Activated T-helper 9 cell treated with anti-CD3 and anti-CD28 coated beads, Interleukin-2, amount 50 U/mL, for 16 hours (primary cell): ENCODE data around the gene DDX1.

Source experiments
- DNase-seq: peaks from one replicate; pipeline ENCODE4 v3.0.0-alpha.2; 2020; ENCODE audit warnings: low read depth

DDX1 gene

DNA sequence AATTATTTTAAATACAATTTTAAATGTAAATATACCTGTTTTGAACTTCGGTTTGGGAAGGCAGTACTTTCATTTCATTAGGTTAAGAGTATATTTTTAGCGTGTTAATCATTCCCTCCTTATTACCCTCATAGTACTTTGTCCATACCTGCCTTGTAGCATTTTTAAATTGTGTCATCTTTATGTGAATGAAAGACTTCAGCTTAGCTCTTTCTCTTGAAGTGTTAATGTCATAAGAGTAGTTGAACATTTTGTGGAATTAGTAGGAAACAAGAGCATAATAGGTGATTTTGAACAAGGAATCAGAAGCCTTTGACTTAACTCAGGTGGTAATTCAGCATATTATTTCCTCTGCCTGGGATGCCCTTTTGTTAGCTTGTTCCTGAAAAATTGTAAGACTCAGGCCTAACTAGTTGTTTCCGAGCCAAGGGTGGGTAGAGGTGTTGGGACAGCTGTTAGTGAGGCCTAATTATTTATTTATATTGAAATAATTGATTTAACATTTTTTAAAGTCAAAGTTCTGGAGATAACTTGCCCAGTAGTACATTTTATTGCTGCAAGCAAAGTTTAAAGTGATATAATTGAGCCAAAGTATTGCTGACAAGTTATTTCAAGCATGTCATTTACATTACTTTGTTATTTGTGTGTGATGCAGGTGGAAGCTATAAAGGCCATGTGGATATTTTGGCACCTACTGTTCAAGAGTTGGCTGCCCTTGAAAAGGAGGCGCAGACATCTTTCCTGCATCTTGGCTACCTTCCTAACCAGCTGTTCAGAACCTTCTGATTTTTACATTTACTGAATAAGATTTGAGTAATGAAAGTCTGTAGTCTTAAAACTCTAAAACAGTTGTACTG lies 38.7 kb downstream of the DDX1 start:
- no peak for DNase-seq

- DNase-seq = no peak
These were observed 39.5 kb downstream of the DDX1 start for GRCh38 chr2:15630978-15631719.

- DNase-seq = no peak
These were observed 40.2 kb downstream of the DDX1 start for GRCh38 chr2:15631883-15632282.

DNA sequence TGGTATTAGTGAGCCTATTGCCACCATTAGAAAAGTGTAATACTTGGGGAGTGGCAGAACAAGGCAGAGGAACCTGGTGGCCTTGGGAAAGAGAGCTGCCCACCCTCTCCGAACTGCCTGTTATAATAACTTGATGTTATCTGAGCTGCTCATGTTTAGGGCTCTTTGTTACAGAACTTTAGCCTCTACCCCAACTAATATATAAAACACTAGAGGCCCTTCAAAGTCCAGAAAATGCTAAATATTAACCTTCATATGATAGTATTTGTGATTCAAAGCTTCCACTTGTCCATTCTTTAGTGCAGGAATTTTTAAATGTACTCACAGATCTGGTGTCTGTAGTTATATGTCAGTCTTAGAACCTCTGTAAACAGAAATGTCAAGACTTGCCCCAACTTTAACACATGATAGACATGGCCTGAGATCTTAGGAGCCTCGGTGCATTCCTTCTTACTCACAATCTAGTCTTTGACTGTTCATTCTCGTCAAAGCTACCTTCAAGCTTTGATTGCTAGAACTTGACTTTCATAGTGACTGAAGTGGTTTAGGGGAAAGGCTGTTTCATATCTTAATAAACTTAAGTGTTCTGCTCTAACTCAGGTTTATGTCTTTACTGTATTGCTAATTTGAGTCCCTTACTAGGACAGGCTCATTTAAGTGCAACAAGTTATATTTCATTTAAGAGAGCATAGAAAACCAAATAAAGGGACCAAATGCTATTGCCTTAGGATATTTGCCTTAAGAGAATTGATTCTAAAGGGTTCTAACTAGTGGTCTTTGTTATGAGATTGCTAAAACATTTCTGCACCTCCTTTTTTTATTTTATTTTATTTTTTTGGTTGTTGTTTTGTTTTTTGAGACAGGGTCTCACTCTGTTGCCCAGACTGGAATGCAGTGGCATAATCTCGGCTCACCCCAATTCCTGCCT lies 41.6 kb downstream of the DDX1 start:
- no peak for DNase-seq

- DNase-seq = no peak
These were observed 42.3 kb downstream of the DDX1 start for GRCh38 chr2:15633971-15634346.

DNA sequence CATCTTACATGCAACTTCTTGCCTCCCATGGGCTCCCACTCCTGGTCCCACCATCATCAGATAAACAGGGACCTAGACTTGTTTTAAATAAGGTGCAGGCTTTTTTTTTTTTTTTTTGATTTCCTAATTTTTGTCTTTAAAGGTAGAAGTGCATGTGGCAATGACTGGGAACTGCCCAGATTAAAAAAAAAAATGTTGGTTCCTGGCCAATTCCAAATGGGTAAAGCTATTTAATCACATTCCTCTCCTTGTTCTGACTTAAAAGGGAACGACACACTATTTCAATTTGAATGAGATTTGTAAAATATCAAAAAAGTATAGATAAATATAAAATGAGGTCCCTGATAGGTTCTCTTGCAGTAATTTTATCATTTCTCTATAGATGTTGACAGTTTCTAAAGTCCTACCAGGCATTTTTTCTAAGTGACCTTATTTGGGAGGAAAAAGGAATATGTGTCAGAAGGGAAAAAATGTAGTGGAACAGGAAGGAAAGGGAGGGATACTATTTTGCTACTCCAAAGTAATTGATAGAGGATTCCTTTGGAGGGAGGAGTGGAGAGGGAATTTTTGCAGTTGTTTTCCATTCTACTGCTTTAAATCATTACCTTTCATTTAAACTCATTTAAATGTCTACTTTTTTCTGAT lies 43.3 kb downstream of the DDX1 start:
- DNase-seq = no peak

DNA sequence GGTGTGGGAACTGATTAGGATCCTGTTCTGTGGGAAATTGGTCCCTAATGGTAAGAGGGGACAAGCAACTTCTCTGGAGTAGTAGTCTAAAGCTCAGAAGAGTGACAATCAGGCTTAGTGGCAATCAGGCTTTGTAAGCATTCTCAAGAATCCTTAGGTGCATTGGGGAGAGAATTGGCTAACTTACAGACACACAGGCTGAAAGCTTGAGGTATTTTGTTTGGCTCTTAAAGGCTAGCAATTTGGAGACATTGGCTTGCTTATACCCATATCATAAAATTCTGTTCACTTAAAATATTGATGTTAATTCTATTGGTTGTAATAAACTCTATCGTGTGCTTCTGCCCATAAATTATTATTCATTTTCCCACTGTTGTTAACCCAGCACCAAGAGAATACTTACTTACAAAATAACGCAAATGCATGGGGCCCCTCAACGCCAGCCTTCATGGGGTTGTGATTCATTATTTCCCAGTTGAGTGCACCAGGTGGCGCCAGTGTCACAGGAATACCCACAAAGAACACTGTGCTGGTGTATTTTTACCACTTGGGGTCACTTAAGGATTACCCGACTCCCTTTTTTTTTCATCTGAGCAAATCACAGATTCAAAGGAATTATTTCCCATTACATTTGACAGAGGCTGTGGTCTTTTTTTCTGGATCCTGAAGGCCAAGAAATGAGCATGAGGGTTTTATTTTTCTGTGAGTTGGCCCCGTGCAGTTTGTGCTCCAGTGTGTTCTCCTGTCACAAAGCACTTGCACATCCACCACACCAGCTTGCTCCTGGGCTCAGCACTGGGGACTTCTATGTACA lies 45.5 kb downstream of the DDX1 start:
- DNase-seq = no peak

DNA sequence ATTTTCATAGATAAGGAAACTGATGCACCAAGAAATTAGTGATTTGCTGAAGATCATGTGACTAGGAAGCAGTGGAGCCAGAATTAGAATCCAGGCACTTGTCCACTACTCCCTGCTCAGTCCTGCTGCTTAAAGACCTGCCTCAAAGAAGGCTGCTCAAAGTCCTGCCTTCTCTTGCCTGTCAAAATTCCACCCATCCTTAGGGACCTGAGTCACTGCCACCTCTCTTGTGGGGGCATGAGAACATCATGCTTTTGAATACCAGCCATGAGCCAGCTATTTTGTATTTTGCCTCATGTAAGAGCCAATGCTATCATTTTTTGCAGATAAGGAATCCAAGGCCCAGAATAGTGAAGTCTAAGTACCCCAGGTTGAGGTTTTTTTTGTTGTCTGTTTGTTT lies 47.1 kb downstream of the DDX1 start:
- no peak for DNase-seq

GRCh38 chr2:15639323-15640251 lies 47.9 kb downstream of the DDX1 start:
- DNase-seq = no peak

- DNase-seq = no peak
These were observed 48.6 kb downstream of the DDX1 start for GRCh38 chr2:15640261-15640711.

DNA sequence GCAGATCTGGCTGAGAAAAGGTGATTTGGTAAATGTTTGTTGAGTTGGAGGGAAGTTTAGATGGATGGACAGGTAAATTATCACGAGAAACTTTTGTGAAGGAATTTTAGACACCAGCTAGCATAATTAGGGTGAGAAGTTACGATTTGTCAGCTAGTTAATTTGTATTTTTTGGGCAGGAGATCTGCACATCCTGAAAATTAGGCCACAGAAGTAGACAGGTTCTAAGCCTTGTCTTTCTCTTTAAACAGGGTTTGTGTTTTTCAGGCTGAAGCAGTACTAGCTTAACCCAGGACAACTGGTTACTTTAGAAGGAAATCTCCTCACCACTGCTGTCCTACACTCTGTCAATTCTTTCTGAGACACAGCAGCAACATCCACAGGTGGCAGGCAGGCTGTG lies 49.1 kb downstream of the DDX1 start:
- no peak for DNase-seq

- no peak for DNase-seq
These were observed 49.9 kb downstream of the DDX1 start for GRCh38 chr2:15641530-15641982.

GRCh38 chr2:15642011-15642814 lies 50.5 kb downstream of the DDX1 start:
- DNase-seq = no peak

DNA sequence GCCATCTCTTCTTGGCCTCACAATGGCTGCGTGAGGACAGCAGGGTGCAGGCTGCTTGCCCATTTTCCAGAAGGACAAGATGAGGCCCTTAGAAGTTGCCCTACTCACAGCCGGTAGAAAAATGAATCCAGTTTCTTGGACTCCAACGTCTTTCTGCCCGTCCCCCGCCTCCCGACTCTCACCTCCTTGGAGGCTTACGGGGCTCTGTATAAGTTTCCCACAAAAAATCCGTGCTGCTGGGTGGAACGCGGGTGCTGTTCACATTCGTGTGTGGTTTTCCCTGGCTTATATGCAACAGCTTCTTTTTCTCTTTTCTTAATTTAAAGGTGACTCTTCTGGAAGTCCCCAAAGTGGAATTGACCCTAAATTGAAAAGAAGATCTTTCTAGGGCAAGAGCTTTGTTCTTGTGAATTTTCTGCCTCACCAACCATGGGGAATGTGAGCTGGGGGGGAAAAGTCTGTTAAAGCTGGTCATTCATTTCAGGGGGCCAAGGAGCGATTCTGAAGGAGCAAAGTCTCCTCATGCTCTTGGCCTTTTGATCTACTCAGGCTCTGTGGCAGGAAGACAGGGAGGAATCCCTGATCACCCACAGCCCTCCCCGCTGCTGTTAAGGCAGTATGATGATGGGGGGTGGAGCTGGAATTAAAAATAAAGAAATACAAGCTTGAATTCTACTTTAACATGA lies 51.3 kb downstream of the DDX1 start:
- no peak for DNase-seq

DNA sequence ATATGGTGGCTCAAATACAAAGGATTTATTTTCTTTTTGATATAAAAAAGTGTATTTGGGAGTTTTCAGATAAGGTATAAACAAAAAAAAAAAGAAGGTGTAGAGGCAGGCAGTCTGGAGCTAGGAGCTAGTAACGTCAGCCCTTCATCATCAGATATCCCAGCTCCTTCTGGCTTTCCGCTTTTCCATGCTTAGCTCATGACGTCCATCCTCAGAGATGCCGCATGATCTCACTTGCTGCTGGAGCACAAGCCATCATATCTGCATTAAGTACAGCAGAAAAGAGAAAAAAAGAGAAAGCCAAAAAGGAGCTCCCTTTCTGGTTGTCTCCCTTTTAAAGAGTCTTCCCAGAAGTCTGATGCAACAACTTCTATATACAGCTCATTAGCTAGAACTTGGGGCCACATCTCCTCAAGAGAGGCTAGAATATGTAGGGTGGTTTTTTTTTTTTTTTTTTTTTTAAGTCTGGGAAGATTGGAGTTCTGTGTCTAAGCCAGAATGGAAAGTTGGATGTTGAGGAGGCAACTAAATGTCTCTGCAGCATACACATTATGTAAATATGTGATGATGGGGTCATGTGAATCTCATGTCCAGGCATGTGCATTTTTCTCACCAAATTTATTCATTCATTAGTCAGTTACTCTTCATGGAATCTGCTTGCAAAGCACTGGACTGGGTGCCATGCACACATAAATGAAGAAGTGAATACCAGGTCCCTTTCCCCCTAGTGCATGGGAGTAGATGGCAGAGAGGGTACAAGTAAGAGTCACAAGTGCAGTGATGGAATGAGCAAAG lies 52.3 kb downstream of the DDX1 start:
- no peak for DNase-seq

DNA sequence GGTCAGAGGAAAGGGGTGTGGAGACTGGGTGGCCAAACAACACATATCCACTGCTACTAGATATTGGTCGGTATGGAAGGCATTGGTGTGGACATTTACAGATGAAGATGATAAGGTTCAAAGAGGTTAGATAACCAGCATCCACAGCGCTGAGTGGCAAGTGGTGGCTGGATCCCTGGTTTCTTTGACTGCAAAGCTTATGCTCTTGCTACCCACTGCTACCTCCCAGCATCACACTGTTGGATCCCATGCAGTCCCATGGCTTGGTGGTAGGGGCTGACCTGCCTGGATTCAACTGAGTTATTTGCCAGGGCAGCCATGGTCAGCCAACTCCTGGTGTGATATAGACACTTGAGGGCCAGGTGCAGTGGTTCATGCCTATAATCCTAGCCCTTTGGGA lies 53.6 kb downstream of the DDX1 start:
- DNase-seq = no peak

GRCh38 chr2:15645720-15646385 lies 54.2 kb downstream of the DDX1 start:
- DNase-seq = no peak
